ENCODE measurements around the gene BCL11A. TPM values are rescaled to one million over a fixed set of nuclear protein-coding genes. Genes with fewer than 3 reads are reported as not detected.

The BCL11A gene
- total and polyA plus RNA-seq, 2 experiments from 2014 or later, result 57.5 to 77.6 TPM

DNA sequence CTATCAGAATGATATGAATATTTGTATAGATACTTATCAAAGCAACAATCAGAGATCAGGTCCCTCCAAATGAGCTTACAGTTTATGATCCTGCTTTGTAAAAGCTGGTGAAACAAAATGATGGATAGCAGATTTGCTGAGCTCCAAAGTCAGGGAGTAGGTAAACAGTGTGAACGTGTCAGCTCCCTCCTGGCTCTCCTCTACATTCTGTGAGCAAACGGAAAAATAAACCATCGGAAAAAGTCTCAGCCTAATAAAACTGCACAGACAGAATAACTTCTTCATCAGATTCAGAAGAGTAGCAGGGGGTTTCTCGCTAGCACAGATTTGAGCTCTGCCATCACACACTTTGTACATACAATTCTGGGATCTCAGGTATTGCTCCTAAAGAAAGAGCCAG, 51.3 kb downstream of the BCL11A start (continued):
- no peak for TF ChIP-seq POLR2AphosphoS5 (IDR thresholded peaks at IDR 0.05; ENCODE audit: low read depth)
- TF ChIP-seq, protein P1, sequence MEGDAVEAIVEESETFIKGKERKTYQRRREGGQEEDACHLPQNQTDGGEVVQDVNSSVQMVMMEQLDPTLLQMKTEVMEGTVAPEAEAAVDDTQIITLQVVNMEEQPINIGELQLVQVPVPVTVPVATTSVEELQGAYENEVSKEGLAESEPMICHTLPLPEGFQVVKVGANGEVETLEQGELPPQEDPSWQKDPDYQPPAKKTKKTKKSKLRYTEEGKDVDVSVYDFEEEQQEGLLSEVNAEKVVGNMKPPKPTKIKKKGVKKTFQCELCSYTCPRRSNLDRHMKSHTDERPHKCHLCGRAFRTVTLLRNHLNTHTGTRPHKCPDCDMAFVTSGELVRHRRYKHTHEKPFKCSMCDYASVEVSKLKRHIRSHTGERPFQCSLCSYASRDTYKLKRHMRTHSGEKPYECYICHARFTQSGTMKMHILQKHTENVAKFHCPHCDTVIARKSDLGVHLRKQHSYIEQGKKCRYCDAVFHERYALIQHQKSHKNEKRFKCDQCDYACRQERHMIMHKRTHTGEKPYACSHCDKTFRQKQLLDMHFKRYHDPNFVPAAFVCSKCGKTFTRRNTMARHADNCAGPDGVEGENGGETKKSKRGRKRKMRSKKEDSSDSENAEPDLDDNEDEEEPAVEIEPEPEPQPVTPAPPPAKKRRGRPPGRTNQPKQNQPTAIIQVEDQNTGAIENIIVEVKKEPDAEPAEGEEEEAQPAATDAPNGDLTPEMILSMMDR (conservative IDR thresholded peaks at IDR 0.05; ENCODE audit: low read depth in 2 of 2), result no peak
- no peak for TF ChIP-seq CREB1 (CRISPR knock-in tag; IDR thresholded peaks at IDR 0.05; ENCODE audit: low read depth)
- TF ChIP-seq EZH2 (IDR thresholded peaks at IDR 0.05; ENCODE audit: low read depth, unreplicated experiment), result no peak
- no peak for TF ChIP-seq NANOG (IDR thresholded peaks at IDR 0.05; ENCODE audit: borderline replicate concordance)
- no peak for TF ChIP-seq ZNF114 (CRISPR knock-in tag; IDR thresholded peaks at IDR 0.05)

DNA sequence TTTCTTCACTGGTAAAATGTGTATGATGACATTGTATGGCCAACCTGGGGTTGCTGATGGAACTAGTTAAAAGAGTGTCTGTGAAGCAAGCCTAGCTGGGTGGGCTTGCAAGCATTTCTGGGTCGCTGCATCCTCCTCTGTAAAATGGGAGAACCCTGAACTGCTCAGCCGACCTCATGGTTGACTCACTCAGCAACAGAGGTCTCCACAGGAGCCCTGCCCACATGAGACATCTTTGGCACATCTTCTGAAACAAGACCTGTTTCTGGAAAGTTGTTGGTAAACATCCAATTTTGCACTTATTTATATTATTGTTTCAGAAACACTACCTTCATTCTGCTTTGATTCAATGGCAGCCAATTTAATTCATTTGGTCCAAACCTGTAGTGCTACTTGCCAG, 52.6 kb downstream of the BCL11A start:
- no peak overlapping the region for H3K27ac Mint-ChIP-seq
- peaks cover 96% of the 10 kb centered on the region for H3K79me2 ChIP-seq (replicated peaks; ENCODE audit: insufficient read depth)
- no peak overlapping the region for H3K4me3 Mint-ChIP-seq
- H3K27me3 Mint-ChIP-seq (ENCODE audit: insufficient read depth, low read depth, poor library complexity), result peaks cover 6% of the 10 kb centered on the region
- no peak for DNase-seq (ENCODE audit: low spot score)
- H3K36me3 Mint-ChIP-seq (ENCODE audit: low read depth), result peaks cover 22% of the 10 kb centered on the region
- no peak overlapping the region for H2AFZ ChIP-seq
- no peaks in the 10 kb centered on the region for H3K9me2 ChIP-seq (ENCODE audit: insufficient read depth)
- H3K36me3 ChIP-seq (ENCODE audit: insufficient read depth), result no peaks in the 10 kb centered on the region
- H3K4me2 ChIP-seq, result no peak overlapping the region
- peaks cover 62% of the 10 kb centered on the region for H3K4me1 Mint-ChIP-seq
- peaks cover 28% of the 10 kb centered on the region for H3K4me1 ChIP-seq (ENCODE audit: insufficient read depth)
- ATAC-seq, result no peak
- no peaks in the 10 kb centered on the region for H3K27me3 ChIP-seq (ENCODE audit: insufficient read depth)
- TF ChIP-seq CREB1 (CRISPR knock-in tag; IDR thresholded peaks at IDR 0.05; ENCODE audit: low read depth) (no peak), STAT1 (IDR thresholded peaks at IDR 0.05; ENCODE audit: unreplicated experiment) (no peak), JUNB (IDR thresholded peaks at IDR 0.05; ENCODE audit: unreplicated experiment) (no peak)
- TF ChIP-seq, protein P1 (conservative IDR thresholded peaks at IDR 0.05; ENCODE audit: low read depth in 2 of 2), result no peak
- TF ChIP-seq, protein P2, sequence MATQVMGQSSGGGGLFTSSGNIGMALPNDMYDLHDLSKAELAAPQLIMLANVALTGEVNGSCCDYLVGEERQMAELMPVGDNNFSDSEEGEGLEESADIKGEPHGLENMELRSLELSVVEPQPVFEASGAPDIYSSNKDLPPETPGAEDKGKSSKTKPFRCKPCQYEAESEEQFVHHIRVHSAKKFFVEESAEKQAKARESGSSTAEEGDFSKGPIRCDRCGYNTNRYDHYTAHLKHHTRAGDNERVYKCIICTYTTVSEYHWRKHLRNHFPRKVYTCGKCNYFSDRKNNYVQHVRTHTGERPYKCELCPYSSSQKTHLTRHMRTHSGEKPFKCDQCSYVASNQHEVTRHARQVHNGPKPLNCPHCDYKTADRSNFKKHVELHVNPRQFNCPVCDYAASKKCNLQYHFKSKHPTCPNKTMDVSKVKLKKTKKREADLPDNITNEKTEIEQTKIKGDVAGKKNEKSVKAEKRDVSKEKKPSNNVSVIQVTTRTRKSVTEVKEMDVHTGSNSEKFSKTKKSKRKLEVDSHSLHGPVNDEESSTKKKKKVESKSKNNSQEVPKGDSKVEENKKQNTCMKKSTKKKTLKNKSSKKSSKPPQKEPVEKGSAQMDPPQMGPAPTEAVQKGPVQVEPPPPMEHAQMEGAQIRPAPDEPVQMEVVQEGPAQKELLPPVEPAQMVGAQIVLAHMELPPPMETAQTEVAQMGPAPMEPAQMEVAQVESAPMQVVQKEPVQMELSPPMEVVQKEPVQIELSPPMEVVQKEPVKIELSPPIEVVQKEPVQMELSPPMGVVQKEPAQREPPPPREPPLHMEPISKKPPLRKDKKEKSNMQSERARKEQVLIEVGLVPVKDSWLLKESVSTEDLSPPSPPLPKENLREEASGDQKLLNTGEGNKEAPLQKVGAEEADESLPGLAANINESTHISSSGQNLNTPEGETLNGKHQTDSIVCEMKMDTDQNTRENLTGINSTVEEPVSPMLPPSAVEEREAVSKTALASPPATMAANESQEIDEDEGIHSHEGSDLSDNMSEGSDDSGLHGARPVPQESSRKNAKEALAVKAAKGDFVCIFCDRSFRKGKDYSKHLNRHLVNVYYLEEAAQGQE (IDR thresholded peaks at IDR 0.05; ENCODE audit: unreplicated experiment), result no peak
- TF ChIP-seq, protein P3, sequence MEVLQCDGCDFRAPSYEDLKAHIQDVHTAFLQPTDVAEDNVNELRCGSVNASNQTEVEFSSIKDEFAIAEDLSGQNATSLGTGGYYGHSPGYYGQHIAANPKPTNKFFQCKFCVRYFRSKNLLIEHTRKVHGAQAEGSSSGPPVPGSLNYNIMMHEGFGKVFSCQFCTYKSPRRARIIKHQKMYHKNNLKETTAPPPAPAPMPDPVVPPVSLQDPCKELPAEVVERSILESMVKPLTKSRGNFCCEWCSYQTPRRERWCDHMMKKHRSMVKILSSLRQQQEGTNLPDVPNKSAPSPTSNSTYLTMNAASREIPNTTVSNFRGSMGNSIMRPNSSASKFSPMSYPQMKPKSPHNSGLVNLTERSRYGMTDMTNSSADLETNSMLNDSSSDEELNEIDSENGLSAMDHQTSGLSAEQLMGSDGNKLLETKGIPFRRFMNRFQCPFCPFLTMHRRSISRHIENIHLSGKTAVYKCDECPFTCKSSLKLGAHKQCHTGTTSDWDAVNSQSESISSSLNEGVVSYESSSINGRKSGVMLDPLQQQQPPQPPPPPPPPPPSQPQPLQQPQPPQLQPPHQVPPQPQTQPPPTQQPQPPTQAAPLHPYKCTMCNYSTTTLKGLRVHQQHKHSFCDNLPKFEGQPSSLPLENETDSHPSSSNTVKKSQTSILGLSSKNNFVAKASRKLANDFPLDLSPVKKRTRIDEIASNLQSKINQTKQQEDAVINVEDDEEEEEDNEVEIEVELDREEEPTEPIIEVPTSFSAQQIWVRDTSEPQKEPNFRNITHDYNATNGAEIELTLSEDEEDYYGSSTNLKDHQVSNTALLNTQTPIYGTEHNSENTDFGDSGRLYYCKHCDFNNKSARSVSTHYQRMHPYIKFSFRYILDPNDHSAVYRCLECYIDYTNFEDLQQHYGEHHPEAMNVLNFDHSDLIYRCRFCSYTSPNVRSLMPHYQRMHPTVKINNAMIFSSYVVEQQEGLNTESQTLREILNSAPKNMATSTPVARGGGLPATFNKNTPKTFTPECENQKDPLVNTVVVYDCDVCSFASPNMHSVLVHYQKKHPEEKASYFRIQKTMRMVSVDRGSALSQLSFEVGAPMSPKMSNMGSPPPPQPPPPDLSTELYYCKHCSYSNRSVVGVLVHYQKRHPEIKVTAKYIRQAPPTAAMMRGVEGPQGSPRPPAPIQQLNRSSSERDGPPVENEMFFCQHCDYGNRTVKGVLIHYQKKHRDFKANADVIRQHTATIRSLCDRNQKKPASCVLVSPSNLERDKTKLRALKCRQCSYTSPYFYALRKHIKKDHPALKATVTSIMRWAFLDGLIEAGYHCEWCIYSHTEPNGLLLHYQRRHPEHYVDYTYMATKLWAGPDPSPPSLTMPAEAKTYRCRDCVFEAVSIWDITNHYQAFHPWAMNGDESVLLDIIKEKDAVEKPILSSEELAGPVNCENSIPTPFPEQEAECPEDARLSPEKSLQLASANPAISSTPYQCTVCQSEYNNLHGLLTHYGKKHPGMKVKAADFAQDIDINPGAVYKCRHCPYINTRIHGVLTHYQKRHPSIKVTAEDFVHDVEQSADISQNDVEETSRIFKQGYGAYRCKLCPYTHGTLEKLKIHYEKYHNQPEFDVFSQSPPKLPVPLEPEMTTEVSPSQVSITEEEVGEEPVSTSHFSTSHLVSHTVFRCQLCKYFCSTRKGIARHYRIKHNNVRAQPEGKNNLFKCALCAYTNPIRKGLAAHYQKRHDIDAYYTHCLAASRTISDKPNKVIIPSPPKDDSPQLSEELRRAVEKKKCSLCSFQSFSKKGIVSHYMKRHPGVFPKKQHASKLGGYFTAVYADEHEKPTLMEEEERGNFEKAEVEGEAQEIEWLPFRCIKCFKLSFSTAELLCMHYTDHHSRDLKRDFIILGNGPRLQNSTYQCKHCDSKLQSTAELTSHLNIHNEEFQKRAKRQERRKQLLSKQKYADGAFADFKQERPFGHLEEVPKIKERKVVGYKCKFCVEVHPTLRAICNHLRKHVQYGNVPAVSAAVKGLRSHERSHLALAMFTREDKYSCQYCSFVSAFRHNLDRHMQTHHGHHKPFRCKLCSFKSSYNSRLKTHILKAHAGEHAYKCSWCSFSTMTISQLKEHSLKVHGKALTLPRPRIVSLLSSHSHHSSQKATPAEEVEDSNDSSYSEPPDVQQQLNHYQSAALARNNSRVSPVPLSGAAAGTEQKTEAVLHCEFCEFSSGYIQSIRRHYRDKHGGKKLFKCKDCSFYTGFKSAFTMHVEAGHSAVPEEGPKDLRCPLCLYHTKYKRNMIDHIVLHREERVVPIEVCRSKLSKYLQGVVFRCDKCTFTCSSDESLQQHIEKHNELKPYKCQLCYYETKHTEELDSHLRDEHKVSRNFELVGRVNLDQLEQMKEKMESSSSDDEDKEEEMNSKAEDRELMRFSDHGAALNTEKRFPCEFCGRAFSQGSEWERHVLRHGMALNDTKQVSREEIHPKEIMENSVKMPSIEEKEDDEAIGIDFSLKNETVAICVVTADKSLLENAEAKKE (CRISPR knock-in tag; IDR thresholded peaks at IDR 0.05), result no peak
- H4K20me1 ChIP-seq (replicated peaks; ENCODE audit: insufficient read depth), result peaks cover 42% of the 10 kb centered on the region
- no peaks in the 10 kb centered on the region for H3F3A ChIP-seq (replicated peaks; ENCODE audit: low read depth)
- no peaks in the 10 kb centered on the region for H3K9me3 Mint-ChIP-seq
- H3K27ac ChIP-seq (ENCODE audit: low read depth), result no peak overlapping the region
- H3K4me3 ChIP-seq, result no peak overlapping the region

Data from GM23338 (cell line).